Testis (tissue), 3 donors: ENCODE results near the gene HOXD11. TPM values are rescaled to one million over a fixed set of nuclear protein-coding genes. Genes with fewer than 3 reads are reported as not detected.

Experiments
- DNase-seq: peaks from one replicate; pipeline ENCODE4 v3.0.0-alpha.2; 2019
- H3K27ac ChIP-seq, 2 donors: fragments of 200-600 bp; sonication (generic); one replicate each; pipeline ENCODE4 v1.5.1; 2019
- H3K27me3 ChIP-seq: fragments of 200-600 bp; sonication (generic); one replicate; pipeline ENCODE4 v1.5.1; 2019
- H3K36me3 ChIP-seq: fragments of 200-600 bp; sonication (generic); one replicate; pipeline ENCODE4 v1.5.1; 2017; ENCODE audit warnings: low read depth; ENCODE audit errors: missing control alignments
- H3K4me1 ChIP-seq: fragments of 200-600 bp; sonication (generic); one replicate; pipeline ENCODE4 v1.5.1; 2019
- H3K4me3 ChIP-seq, 2 donors: fragments of 200-600 bp; sonication (generic); one replicate each; pipeline ENCODE4 v1.5.1; 2017 to 2019
- H3K9me3 ChIP-seq: fragments of 200-600 bp; sonication (generic); one replicate; pipeline ENCODE4 v1.5.1; 2017
- POLR2A ChIP-seq: fragments of 450-650 bp; IDR thresholded peaks from one replicate; pipeline ENCODE4 v1.6.1; 2017; ENCODE audit warnings: antibody characterized with exemption, mild to moderate bottlenecking, moderate library complexity
- WGBS, 2 donors: methylation state at CpG; one replicate each; pipeline ENCODE4 v1.1.5; 2018; 5-methylcytosine and 5-hydroxymethylcytosine counted together
- intact Hi-C: fragments of 100-400 bp; cut with DNase I; formaldehyde crosslinking; loops from one replicate; pipeline ENCODE4 v1.15.1; 2023; ENCODE audit warnings: low total_unique reads
- polyA plus RNA-seq: library from polyadenylated mRNA; stranded (reverse); fragments of 350-450 nt; fragmentation: Illumina TruSeq; extraction: RNeasy Lipid Tissue Mini Kit (QIAGEN cat#74804); gene quantifications from one replicate; pipeline ENCODE4 v1.2.3, GENCODE V29; 2014; ENCODE audit warnings: low read depth, low replicate concordance; ENCODE audit not compliant: insufficient read depth
- total RNA-seq, 2 donors: library from RNA; depleted of rRNA; stranded (reverse); fragments of >200 nt; gene quantifications; one replicate each; pipeline ENCODE4 v1.2.3, GENCODE V29; 2016
- TF ChIP-seq, protein P1 (sequence below), 3 experiments: fragments of 450-650 bp in 2 of 3; fragments of 200-600 bp in 1 of 3; sonication (generic) in 1 of 3; IDR thresholded peaks; one replicate each; pipeline ENCODE4 v1.5.1; 2016 to 2019; ENCODE audit warnings: antibody characterized with exemption in 3 of 3, mild to moderate bottlenecking in 2 of 3, moderate library complexity in 1 of 3

The HOXD11 gene
- total and polyA plus RNA-seq, 3 donors from 2014 or later = 0.29 to 1.7 (median 0.62) TPM

DNA sequence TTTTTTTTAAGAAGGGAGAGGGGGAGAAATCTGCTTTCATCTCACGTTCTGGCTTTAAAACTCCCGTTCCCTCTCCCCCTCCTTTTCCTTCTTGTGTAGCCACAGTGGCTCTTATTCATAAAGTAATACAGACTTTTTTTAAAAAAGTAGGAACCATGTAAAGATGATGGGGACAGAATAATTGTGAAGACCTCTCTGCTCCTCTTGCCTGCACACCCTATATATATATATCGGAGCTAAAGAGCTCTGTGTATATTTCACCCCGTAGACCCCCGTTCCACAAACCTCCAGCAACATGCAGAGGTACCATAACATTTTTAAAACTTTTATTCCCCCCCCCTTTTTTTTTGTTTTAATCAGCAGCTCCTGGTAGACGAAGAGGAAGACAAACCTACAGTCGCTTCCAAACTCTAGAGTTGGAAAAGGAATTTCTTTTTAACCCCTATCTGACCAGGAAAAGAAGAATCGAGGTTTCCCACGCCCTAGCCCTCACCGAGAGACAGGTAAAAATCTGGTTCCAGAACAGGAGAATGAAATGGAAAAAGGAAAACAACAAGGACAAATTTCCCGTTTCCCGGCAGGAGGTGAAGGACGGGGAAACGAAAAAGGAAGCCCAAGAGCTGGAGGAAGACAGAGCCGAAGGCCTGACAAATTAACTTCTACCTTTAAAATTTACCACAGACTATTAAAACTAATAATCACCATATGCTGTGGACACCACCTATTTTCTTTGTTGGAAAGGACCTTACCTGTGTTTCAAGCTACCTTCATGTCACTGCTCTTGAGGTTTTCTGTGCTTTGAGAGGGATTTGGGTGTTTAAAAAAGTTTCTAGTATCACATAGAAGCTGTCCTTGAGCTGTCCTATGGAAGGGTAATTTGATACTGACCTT, 24.1 kb downstream of the HOXD11 start:
- intact Hi-C loops = loop anchor here (5.0 kb wide), 1 partner anchor 506 kb away; no protein-coding TSS in a partner anchor
- no peak for DNase-seq
- TF ChIP-seq, protein P1, sequence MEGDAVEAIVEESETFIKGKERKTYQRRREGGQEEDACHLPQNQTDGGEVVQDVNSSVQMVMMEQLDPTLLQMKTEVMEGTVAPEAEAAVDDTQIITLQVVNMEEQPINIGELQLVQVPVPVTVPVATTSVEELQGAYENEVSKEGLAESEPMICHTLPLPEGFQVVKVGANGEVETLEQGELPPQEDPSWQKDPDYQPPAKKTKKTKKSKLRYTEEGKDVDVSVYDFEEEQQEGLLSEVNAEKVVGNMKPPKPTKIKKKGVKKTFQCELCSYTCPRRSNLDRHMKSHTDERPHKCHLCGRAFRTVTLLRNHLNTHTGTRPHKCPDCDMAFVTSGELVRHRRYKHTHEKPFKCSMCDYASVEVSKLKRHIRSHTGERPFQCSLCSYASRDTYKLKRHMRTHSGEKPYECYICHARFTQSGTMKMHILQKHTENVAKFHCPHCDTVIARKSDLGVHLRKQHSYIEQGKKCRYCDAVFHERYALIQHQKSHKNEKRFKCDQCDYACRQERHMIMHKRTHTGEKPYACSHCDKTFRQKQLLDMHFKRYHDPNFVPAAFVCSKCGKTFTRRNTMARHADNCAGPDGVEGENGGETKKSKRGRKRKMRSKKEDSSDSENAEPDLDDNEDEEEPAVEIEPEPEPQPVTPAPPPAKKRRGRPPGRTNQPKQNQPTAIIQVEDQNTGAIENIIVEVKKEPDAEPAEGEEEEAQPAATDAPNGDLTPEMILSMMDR (IDR thresholded peaks at IDR 0.05) = no peak
- TF ChIP-seq POLR2A = no peak
- Histone ChIP-seq H3K36me3 (no peaks in the 10 kb centered on the region), H3K9me3 (no peaks in the 10 kb centered on the region), H3K27ac (peak overlapping the region; percentile 93 to 98), H3K4me3 (peak overlapping the region; percentile 81 to 85), H3K27me3 (no peaks in the 10 kb centered on the region), H3K4me1 (peaks cover 25% of the 10 kb centered on the region)
- WGBS, 2 donors = 10 to 12% methylated on average over 15 of the region's 15 CpGs

DNA sequence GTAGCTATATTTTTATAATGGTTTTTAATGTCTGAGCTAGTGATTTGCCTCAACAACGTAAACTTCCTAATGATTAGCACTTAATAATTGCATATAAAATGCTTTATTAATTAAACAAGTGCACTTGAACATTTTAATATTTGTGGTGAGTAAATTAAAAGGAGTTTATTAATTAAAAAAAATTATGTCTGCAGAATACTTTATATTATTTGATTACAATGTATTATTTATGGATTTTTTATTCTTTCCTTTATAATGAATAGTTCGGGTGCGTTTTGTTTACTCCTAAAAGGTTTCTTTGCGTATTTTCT, 24.7 kb downstream of the HOXD11 start:
- WGBS, 2 donors = 12 to 17% methylated on average over 4 of the region's 4 CpGs
- peaks cover 21% of the 10 kb centered on the region for H3K4me1 ChIP-seq
- no peaks in the 10 kb centered on the region for H3K36me3 ChIP-seq
- DNase-seq = no peak
- peak overlapping the region; percentile 93 to 98 for H3K27ac ChIP-seq
- no peaks in the 10 kb centered on the region for H3K9me3 ChIP-seq
- intact Hi-C loops = loop anchor here (5.0 kb wide), 1 partner anchor 505 kb away; no protein-coding TSS in a partner anchor
- H3K4me3 ChIP-seq = peak overlapping the region; percentile 81 to 85
- no peaks in the 10 kb centered on the region for H3K27me3 ChIP-seq
- TF ChIP-seq, protein P1 (IDR thresholded peaks at IDR 0.05) = no peak
- TF ChIP-seq POLR2A = no peak

DNA sequence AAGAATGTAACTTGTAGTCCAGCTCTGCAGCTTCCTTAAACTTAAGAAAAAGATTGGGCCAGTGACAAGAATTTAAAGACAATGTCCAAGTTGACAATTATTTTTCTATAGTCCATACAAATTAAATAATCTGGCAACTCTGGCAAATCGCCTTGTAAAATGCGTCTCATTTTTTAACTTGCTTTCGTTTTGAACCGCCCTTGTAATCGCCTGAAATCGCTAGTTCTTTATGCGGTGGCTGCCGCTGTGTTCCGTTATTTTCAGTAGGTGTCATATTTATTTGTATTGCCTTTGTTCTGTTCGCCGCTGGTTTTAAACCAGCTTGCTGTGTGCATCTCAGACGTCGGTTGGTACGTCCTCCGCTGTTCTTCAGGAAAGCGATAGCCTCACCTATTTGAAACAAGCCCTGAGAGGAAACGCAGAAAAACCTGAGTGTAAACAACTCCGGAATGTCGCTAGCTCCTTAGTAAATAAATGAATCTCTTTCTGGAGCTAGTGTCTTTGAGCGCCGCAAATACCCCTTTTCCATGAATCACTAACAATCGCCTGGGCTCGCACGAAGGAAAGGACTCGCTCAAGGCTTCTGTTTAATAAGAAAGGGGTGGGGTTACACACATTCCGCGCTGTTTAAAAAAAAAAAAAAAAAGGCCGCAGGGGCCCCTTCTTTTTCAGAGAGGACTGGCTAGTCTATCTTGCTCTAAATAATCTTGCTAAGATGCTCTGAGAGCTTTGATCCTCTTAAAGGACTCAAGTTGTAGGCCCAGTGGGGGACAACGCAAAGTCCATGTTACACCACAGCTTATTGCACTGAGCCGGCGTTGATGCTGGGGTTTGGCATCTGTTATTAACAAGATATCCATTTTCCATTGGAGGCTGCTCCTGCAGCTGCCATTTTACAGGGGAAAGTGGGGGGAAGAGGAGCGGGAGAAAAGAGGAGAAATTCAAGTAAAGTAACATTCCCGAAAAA, 25.4 kb downstream of the HOXD11 start:
- Histone ChIP-seq H3K4me1 (peaks cover 20% of the 10 kb centered on the region), H3K9me3 (no peaks in the 10 kb centered on the region), H3K27ac (peak overlapping the region; percentile 93 to 98), H3K36me3 (no peaks in the 10 kb centered on the region), H3K4me3 (peak overlapping the region; percentile 81 to 85), H3K27me3 (no peaks in the 10 kb centered on the region)
- whole genome bisulfite sequencing, 2 donors = 11 to 12% methylated on average over 33 of the region's 33 CpGs
- DNase-seq = peak; percentile 18
- no peak for TF ChIP-seq POLR2A
- TF ChIP-seq, protein P1 (IDR thresholded peaks at IDR 0.05) = no peak
- intact Hi-C loops = loop anchor here (5.0 kb wide), 1 partner anchor 505 kb away; no protein-coding TSS in a partner anchor

DNA sequence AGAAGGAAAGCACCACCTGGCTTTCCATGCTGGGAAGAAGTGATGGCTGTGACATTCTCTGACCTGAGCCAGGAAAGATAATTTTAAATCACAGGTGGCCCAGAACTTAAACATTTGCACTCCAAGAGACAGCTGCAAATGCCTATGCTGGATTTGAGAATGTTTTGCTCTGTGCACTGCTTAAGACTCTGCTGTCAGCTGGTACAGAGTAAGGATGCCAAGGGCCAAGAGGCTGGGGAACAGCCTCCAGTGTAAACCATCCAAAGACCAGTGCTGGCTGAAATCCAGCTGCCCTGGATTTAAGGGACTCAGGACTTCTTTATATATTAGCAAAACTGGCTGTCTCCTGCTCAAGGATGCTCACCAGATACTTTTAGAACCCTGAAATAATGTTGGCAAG, 26.3 kb downstream of the HOXD11 start:
- no peak for DNase-seq
- Histone ChIP-seq H3K36me3 (no peaks in the 10 kb centered on the region), H3K4me1 (peaks cover 14% of the 10 kb centered on the region), H3K27me3 (no peaks in the 10 kb centered on the region), H3K4me3 (no peak overlapping the region), H3K27ac (peak overlapping the region; percentile 93 to 98), H3K9me3 (no peaks in the 10 kb centered on the region)
- TF ChIP-seq, protein P1 (IDR thresholded peaks at IDR 0.05) = no peak
- TF ChIP-seq POLR2A = no peak
- intact Hi-C loops = loop anchor here (5.0 kb wide), 1 partner anchor 504 kb away; no protein-coding TSS in a partner anchor
